ENCODE data around the gene AOX1.

DNA sequence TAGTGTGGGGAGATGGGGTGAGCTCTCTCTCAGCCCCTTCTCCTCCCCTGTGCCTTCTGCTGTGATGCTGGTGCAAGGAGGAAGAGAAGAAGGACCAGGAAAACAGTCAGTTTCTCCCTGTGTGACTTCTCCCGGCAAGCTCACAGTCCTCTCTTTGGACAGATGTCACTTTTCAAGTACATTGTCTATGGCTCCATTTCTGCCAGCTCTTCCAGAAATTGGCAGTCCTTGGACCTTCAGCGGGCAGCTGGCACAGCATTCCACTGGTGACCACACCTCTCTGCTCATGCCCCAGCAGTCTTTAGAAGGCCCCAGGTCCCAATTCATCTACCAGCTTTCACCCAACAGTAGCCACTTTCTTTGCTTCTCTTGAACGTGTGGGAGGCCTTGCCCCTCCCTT, 63.9 kb downstream of the AOX1 start:
- TF ChIP-seq, protein P1, sequence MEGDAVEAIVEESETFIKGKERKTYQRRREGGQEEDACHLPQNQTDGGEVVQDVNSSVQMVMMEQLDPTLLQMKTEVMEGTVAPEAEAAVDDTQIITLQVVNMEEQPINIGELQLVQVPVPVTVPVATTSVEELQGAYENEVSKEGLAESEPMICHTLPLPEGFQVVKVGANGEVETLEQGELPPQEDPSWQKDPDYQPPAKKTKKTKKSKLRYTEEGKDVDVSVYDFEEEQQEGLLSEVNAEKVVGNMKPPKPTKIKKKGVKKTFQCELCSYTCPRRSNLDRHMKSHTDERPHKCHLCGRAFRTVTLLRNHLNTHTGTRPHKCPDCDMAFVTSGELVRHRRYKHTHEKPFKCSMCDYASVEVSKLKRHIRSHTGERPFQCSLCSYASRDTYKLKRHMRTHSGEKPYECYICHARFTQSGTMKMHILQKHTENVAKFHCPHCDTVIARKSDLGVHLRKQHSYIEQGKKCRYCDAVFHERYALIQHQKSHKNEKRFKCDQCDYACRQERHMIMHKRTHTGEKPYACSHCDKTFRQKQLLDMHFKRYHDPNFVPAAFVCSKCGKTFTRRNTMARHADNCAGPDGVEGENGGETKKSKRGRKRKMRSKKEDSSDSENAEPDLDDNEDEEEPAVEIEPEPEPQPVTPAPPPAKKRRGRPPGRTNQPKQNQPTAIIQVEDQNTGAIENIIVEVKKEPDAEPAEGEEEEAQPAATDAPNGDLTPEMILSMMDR (IDR thresholded peaks at IDR 0.05 in 4 of 5, conservative IDR thresholded peaks at IDR 0.05 in 1 of 5): no peak
- TF ChIP-seq POLR2A (IDR thresholded peaks at IDR 0.05): no peak

All from gastrocnemius medialis (tissue), 4 donors.